ENCODE measurements around the gene NSUN5. TPM values are rescaled to one million over a fixed set of nuclear protein-coding genes. Genes with fewer than 3 reads are reported as not detected.
A peak's percentile ranks its signal among the peaks of the same experiment; 100 is the strongest.

The NSUN5 gene
- 10 to 100 TPM; 11.7 to 22.0 (median 14.9) TPM for polyA plus RNA-seq (ENCODE audit: insufficient read depth in 1 of 5, insufficient read length in 5 of 5, low replicate concordance in 1 of 5)
- long read RNA-seq, donor 1, transcript NSUN5-204 (10 exons, 1,663 nt): major isoform, 6 of 7 reads
- long read RNA-seq, donor 1, partial matches to known transcripts: 0 of 7 reads
- long read RNA-seq, donor 1, other reads (novel, unspliced or antisense): 0 of 7 reads
- long read RNA-seq, donor 2, transcript NSUN5-204 (10 exons, 1,663 nt): major isoform, 5 of 6 reads
- long read RNA-seq, donor 2, partial matches to known transcripts: 0 of 6 reads
- long read RNA-seq, donor 2, other reads (novel, unspliced or antisense): 0 of 6 reads
- long read RNA-seq, donor 3, partial matches to known transcripts: 0 of 5 reads
- long read RNA-seq, donor 3, other reads (novel, unspliced or antisense): 0 of 5 reads
- long read RNA-seq, donor 4, partial matches to known transcripts: 0 of 1 reads
- long read RNA-seq, donor 4, other reads (novel, unspliced or antisense): 0 of 1 reads
- long read RNA-seq, donor 5, transcript NSUN5-204 (10 exons, 1,663 nt): major isoform, 5 of 5 reads
- long read RNA-seq, donor 5, partial matches to known transcripts: 0 of 5 reads
- long read RNA-seq, donor 5, other reads (novel, unspliced or antisense): 0 of 5 reads
- long read RNA-seq, donor 6, transcript NSUN5-204 (10 exons, 1,663 nt): major isoform, 10 of 12 reads
- long read RNA-seq, donor 6, partial matches to known transcripts: 0 of 12 reads
- long read RNA-seq, donor 6, other reads (novel, unspliced or antisense): 0 of 12 reads
- long read RNA-seq, donor 7, transcript NSUN5-204 (10 exons, 1,663 nt): major isoform, 11 of 11 reads
- long read RNA-seq, donor 7, partial matches to known transcripts: 0 of 11 reads
- long read RNA-seq, donor 7, other reads (novel, unspliced or antisense): 0 of 11 reads
- long read RNA-seq, donor 8: 0 reads

- DNase-seq: peak; percentile 73 to 75
These were observed at the start of gene NSUN5 for GRCh38 chr7:73308665-73309214. TSS of gene NSUN5 (minus strand) at chr7:73308826. CDS start at chr7:73308790, 36 bp downstream.

- DNase-seq: no peak
These were observed 47.5 kb upstream of the NSUN5 start for GRCh38 chr7:73356159-73356558.

- no peak for DNase-seq
These were observed 46.2 kb upstream of the NSUN5 start for GRCh38 chr7:73354821-73355220.

DNA sequence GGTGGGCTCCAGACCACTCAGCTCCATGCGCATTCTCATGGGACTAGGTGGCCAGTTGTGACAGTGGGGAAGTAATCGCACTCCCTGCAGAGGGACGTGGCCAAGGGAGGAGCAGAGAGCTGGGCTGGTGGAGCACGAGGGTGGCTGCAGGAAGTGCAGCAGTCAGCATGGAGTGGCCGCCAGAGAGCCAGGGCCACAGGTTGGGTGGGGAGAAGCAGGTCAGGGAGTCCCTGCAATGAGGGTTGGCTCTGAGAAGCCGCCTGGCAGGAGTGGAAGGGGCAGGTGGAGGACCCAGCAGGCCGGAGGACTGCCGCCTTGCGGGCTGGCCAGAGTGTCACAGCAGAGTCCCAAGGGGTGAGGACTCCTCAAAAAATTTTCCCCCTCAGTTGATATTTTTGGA lies 45.6 kb upstream of the NSUN5 start:
- no peak for DNase-seq

DNA sequence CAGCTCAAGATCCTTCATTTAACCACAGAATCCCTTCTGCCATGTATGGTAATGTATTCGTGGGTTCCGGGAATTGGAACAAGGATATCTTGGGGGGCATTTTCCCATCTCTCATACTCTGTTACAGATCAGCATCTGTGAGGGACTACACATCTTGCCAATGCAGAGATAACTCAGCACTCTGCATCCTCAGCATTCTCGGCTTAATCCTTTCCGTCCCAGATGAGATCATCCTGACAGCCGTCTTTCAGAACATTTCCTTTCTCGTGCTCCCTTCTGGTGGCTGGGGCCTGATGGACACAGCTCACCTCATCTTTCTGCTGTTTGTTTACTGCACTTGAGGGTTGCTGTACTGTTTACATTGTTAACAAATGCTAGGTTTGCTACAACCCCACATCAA lies 44.6 kb upstream of the NSUN5 start:
- no peak for DNase-seq

GRCh38 chr7:73352784-73353183 lies 44.2 kb upstream of the NSUN5 start:
- DNase-seq: no peak

DNA sequence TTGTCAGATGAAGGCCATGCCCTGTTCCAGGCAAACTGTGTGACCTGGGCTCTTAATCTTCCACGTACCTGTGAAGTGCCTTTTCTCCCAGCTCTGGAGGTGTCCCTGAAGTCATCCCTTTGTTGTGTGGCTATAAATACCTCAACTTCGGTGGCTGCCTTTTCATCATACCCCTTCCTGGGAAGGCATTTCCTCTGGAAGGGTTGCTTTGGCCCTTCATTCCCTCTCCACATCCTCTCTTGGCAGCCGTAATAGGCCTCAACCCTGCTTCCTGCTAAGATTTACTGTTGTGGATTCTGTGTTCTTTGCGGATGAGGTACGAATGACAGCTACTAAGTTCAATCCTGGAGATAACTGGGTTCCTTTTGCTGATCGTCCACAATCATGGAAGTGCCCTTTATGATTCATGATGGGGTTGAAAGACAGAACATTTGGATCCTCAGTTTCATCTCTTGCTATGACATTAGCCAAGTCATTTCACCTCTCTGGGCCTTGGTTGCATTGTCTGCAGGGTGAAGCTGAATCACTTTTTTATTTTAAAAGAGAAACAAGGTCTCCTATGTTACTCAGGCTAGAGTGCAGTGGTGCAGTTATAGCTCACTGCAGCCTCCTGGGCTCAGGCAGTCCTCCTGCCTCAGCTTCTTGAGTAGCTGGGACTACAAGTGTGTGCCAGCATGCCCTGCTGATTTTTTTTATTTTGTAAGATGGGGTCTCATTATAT lies 43.0 kb upstream of the NSUN5 start:
- no peak for DNase-seq

DNA sequence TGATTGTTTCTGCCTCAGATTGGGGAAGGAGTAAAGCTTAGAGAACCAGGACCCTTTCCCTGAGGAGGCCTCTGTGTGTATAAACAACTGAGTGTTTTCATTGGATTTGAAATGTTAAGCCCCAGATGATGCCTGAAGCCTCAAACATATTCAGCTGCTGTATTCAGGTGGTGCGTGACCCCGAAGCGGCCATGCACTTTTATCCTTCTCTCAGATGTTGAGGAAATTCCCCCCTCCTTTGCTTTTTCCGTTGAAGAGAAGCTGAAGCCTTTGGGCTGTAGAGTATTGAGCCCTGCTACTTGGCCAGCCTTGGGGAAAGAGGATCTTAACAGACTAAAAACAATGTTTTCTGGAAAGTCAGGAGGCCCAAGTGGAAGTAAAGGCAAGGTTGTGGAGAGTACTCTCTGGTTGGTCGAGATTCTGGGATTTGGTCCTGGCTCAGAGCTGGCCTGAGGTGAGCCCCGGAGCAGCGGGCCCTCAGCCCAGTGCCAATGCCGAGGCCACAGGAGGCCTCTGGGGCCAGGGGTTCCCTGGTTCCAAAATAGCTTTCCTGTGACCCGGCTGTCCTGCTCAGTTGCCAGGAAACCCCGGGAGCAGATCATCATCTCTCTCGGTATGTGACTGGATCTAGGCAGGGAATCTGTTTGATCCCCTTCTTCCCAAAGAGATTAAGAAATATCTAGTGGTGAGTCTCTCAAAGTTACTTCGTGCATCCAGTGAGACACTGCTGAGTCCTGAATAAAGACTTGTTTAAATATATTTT lies 41.9 kb upstream of the NSUN5 start:
- no peak for DNase-seq

DNA sequence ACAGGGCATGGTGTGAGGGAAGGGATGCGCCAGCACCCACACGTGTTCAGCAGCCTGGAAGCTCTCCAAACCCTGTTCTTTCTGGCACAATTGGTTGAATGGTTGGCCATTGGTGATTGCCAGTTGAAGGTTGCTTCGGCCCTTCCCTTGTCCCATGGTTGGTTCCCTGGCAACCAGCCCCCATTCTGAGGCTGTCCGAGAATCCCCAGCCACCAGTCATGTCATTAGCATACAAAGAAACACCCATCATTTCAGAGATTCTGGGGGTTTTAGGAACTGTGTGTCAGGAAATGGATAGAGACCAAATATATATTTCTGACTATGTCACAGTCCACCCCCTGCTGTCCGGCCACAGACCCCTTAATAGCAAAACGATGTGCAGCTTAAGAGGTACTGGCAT lies 41.1 kb upstream of the NSUN5 start:
- no peak for DNase-seq

GRCh38 chr7:73345951-73346350 lies 37.3 kb upstream of the NSUN5 start:
- no peak for DNase-seq

DNA sequence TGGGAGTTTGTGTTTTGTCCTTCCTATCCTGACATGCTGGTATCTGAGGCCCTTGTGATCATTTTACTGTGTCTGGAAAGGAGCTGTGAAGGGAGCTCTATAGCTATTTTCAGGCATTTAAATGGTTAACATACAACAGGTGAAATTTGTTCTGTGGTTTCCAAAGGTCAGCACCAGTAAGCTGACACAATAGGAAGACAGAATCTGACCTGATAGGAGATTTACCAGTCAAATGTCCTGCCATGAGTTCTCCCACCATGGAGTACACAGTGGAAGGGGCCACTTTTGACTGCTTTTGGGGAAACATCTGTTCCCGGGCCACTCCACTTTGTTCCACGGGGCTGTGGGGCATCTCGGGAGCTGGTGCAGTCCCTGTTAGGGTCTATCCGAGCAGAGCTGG lies 36.9 kb upstream of the NSUN5 start:
- DNase-seq: no peak

DNA sequence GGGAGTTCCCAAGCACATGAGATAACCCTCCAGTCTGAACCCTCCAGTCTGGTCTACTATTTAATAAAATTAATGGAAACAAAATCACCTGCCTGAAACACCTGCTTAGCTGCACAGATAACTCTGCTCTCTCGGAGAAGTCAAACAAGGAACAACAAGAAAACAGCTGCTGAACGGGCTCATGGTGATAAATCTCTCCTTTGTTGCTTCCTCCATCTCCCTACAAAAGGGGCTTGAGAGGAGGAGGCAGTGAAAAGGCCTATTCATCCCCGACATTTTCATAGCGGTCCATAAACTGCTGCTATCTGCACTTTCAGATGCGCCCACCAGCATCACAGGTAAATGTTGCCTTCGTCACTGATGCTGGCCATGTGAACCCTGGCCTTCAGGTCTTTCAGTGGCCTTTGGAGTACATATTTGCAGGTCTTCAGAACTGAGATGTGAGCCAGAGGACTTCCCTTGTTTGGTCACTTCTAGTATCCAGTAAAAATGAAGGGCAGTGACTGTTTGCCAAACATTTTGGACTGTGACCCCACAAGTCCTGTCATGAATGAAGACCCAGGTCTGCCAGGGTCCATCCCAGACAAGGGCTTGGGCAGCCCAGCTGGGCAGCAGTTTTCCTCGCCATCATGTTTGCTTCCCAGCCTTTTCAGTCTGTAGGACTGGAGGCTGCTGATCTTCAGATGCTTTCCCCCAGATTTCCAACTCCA lies 35.2 kb upstream of the NSUN5 start:
- no peak for DNase-seq

GRCh38 chr7:73342645-73343044 lies 34.0 kb upstream of the NSUN5 start:
- peak; percentile 39 to 63 for DNase-seq

GRCh38 chr7:73341877-73342276 lies 33.3 kb upstream of the NSUN5 start:
- no peak for DNase-seq

DNA sequence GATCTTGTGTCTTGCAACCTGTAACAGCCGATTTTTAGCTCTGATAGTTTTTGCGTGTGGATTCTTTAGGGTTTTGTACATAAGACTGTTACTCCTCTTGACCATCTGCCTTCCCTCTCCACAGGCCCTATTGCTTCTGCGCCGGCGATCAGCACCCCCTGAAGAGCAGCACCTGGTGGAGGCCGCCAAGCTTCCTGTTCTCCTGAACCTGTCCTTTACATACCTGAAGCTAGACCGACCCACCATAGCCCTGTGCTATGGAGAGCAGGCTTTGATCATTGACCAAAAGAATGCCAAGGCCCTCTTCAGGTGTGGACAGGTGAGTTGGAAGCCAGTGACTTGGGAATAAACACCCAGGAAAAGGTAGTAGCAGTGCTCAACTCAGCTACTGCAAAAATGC lies 31.9 kb upstream of the NSUN5 start:
- no peak for DNase-seq

DNA sequence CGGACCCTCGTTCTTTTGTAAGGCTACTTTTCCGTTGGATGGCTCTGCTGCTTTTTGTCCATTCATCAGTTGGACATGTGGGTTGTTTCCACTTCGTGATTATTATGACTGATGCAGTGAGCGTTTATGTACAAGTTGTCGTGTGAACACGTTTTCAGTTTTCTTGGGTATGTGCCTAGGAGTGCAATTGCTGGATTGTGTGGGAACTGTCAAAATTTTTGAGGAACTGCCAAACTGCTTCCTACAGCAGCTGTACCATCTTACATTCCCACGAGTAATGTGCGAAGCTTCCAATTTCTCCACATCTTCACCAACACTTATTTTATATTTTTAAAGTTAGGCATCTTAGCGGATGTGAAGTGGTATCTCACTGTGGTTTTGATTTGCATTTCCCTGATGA lies 29.7 kb upstream of the NSUN5 start:
- DNase-seq: peak; percentile 34 to 45

- DNase-seq: no peak
These were observed 23.8 kb upstream of the NSUN5 start for GRCh38 chr7:73332447-73332846.

DNA sequence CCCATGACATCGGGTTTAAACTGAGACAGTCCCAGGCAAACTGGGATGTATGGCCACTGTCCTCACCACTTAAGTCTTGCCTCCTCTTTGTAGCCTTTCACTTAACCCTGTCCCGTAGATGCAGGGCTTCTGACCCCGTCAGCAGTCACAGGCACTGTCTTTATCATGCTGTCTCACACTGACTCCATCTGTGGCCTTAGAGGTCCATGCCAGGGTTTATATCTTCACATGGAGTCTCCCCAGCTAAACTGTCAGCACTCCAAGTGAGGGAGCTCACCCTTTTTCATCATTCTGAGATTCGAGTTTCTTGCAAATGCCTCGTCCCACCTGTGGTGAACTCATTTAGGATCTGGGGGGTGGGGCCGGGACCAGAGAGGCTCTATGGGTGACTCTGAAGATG lies 22.1 kb upstream of the NSUN5 start:
- DNase-seq: no peak

GRCh38 chr7:73329861-73330581 lies 21.4 kb upstream of the NSUN5 start:
- peak in 1 of 2 donors; percentile 30 for DNase-seq

DNA sequence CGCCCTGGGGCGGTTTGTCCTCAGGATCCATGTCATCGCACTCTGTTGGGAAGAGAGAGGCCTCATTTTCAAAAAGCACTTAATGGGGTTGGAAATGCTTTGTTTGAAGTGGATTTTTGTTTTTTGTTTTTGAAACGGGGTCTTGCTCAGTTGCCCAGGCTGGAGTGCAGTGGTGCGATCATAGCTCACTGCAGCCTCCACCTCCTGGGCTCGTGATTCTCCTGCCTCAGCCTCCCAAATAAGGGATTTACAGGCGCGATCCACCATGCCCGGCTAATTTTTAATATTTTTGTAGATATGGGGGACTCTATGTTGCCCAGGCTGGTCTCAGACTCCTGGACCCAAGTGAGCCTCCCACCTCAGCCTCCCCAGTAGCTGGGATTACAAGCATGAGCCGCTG lies 20.1 kb upstream of the NSUN5 start:
- DNase-seq: no peak
